ENCODE data around the gene CELA2A.

- TF ChIP-seq CTCF (IDR thresholded peaks at IDR 0.05) (no peak), POLR2A (IDR thresholded peaks at IDR 0.05) (no peak)
Observed at GRCh38 chr1:15457585-15457984, 1.1 kb downstream of the CELA2A start.

Measured in breast epithelium (tissue), 3 donors.